LNCaP clone FGC (cell line): Measurements from ENCODE around the gene USP34.

ENCODE experiments used
- DNase-seq: peaks from one replicate; pipeline ENCODE4 v3.0.0-alpha.2; 2011; ENCODE audit warnings: low read depth
- H3K4me3 ChIP-seq: 2 replicates; pipeline ENCODE4 v1.5.1; 2011; ENCODE audit warnings: mild to moderate bottlenecking, low read depth, low read length, control low read depth
- TF ChIP-seq, protein P1 (sequence below): IDR thresholded peaks from 2 replicates; pipeline ENCODE4 v1.5.1; 2012; ENCODE audit warnings: mild to moderate bottlenecking; ENCODE audit not compliant: control insufficient read depth, insufficient read depth; ENCODE audit errors: extremely low read depth

The USP34 gene

GRCh38 chr2:61338447-61338846 is 132.4 kb downstream of the USP34 start:
- TF ChIP-seq, protein P1, sequence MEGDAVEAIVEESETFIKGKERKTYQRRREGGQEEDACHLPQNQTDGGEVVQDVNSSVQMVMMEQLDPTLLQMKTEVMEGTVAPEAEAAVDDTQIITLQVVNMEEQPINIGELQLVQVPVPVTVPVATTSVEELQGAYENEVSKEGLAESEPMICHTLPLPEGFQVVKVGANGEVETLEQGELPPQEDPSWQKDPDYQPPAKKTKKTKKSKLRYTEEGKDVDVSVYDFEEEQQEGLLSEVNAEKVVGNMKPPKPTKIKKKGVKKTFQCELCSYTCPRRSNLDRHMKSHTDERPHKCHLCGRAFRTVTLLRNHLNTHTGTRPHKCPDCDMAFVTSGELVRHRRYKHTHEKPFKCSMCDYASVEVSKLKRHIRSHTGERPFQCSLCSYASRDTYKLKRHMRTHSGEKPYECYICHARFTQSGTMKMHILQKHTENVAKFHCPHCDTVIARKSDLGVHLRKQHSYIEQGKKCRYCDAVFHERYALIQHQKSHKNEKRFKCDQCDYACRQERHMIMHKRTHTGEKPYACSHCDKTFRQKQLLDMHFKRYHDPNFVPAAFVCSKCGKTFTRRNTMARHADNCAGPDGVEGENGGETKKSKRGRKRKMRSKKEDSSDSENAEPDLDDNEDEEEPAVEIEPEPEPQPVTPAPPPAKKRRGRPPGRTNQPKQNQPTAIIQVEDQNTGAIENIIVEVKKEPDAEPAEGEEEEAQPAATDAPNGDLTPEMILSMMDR = no peak
- DNase-seq = no peak
- H3K4me3 ChIP-seq = no peak overlapping the region

DNA sequence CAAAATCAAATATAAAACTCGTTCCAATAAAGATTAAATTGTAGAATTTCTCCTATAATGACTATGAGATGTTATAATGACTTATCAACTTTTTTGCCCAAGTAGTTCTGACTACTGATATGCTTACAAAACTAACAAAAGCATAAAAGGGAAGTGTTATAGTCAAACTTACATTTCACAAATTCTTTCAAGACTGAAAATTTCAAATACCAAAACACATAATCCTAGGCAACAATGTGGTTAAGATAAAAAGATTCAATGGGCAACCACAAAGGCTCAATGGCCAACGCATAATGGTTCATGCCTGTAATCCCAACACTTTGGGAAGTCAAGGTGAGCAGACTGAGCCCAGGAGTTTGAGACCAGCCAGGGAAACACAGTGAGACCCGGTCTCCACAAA is 135.7 kb downstream of the USP34 start:
- DNase-seq = no peak
- TF ChIP-seq, protein P1 = no peak
- H3K4me3 ChIP-seq = no peak overlapping the region

GRCh38 chr2:61334466-61334865 is 136.4 kb downstream of the USP34 start:
- DNase-seq = no peak
- H3K4me3 ChIP-seq = no peak overlapping the region
- TF ChIP-seq, protein P1 = no peak

- H3K4me3 ChIP-seq = no peak overlapping the region
- DNase-seq = peak; percentile 39
- TF ChIP-seq, protein P1 = no peak
Observed at GRCh38 chr2:61328707-61329251, 142.1 kb downstream of the USP34 start.

GRCh38 chr2:61327173-61327572 is 143.7 kb downstream of the USP34 start:
- TF ChIP-seq, protein P1 = no peak
- DNase-seq = no peak
- H3K4me3 ChIP-seq = no peak overlapping the region

- TF ChIP-seq, protein P1 = no peak
- no peak overlapping the region for H3K4me3 ChIP-seq
- peak; percentile 15 for DNase-seq
Observed at GRCh38 chr2:61326423-61326822, 144.5 kb downstream of the USP34 start.

DNA sequence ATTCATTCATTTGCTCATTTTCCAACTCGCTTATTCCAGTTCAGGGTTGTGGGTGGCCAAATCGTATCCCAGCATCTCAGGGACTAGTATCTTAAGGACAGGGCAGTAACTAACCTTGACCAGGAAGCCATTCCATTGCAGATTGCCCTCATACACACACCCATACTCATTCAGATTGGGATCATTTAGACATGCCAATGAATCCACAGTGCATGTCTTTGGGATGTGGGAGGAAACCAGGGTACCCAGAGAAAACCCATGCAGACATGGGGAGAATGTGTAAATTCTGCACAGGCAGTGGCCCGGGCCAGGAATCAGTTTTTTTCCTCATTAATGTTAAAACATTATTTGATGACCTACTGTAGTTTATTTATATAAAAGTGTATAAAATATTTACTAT is 150.7 kb downstream of the USP34 start:
- TF ChIP-seq, protein P1 = no peak
- DNase-seq = no peak
- no peak overlapping the region for H3K4me3 ChIP-seq
